MM.1S (cell line): ENCODE data around the gene FXYD4.

Experiments used
- EZH2 ChIP-seq: fragments of 300-600 bp; sonication (generic); optimal IDR thresholded peaks from 2 replicates; pipeline ENCODE3; 2017; ENCODE audit warnings: low read depth, mild to moderate bottlenecking, antibody characterized with exemption, low read length, mixed read lengths
- TF ChIP-seq, protein P1 (sequence below): fragments of 300-600 bp; sonication (generic); IDR thresholded peaks from 2 replicates; pipeline ENCODE4 v1.5.1; 2016; ENCODE audit warnings: antibody characterized with exemption, low read length, mixed read lengths

GRCh38 chr10:43375401-43376020 is 4.1 kb downstream of the FXYD4 start:
- TF ChIP-seq, protein P1, sequence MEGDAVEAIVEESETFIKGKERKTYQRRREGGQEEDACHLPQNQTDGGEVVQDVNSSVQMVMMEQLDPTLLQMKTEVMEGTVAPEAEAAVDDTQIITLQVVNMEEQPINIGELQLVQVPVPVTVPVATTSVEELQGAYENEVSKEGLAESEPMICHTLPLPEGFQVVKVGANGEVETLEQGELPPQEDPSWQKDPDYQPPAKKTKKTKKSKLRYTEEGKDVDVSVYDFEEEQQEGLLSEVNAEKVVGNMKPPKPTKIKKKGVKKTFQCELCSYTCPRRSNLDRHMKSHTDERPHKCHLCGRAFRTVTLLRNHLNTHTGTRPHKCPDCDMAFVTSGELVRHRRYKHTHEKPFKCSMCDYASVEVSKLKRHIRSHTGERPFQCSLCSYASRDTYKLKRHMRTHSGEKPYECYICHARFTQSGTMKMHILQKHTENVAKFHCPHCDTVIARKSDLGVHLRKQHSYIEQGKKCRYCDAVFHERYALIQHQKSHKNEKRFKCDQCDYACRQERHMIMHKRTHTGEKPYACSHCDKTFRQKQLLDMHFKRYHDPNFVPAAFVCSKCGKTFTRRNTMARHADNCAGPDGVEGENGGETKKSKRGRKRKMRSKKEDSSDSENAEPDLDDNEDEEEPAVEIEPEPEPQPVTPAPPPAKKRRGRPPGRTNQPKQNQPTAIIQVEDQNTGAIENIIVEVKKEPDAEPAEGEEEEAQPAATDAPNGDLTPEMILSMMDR: no peak
- no peak for TF ChIP-seq EZH2
